GM21528 (cell line): ENCODE data around the gene AIDA.
A peak's percentile ranks its signal among the peaks of the same experiment; 100 is the strongest.

Source experiments
- ATAC-seq: cut with Tn5 transposase; IDR thresholded peaks from one replicate; pipeline ENCODE4 v1.9.1; 2021; ENCODE audit warnings: mild to moderate bottlenecking, moderate library complexity; ENCODE audit not compliant: unreplicated experiment, low FRiP score

The AIDA gene

DNA sequence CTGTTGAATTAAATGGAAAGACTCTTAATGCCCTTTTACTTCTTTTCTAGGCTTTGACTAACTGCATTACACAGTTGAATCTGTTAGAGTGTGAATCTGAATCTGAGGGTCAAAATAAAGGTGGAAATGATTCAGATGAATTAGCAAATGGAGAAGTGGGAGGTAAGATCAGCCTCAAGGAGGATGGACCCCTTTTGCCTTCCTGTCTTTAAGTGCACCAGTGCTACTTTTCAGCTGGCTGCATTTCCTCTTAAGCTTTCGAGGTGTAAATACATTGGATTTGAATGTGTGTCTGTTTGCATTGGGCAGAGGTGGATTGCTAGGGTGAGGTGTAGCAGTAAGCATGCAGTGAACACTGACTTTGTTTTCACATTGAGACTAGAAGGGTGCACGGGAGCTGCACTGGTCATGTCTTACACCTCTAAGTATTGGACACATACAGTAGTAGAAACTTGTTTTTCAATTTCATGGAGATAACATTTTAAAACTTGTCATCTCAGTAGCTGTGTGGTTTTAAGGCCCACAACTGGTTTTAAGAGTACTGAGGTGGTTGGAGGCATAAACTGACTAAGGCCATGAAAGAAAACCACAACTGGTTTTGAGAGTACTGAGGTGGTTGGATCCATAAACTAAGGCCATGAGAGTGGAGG, 59.0 kb downstream of the AIDA start:
- ATAC-seq: peak; percentile 63

DNA sequence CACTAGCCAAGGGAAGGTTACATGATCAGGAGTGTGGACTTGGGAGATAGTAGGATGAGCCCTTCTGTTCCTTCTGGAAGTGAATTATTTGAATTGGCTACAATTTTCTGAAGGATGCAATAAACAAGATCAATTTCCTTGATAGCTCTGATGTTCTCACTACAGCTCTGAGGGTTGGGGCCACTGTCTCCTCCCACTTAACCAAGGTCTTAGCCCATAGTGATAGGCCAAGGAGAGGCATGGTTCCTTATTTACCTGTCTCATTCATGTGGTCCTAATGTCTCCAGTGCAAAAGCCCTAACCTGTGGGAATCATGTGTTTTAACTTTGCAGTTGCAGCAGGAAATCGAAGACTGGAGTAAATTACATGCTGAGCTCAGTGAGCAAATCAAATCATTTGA, 59.6 kb downstream of the AIDA start:
- no peak for ATAC-seq

DNA sequence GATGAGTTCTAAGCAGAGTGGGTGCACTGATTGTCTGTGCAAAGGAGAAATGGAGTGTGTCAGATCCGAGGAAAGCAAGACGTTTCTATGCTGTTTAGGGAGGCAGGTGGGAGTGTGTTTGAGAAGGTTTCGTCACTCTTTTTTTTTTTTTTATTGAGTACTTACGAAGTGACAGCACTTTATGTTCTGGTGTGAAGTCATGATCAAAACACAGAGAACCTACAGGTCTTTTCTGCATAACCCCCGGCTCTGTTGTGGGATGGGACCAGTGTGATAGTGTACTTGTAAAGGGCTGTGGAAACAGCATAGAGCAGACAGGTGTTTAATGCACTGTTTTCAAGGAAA, 67.7 kb downstream of the AIDA start:
- no peak for ATAC-seq

DNA sequence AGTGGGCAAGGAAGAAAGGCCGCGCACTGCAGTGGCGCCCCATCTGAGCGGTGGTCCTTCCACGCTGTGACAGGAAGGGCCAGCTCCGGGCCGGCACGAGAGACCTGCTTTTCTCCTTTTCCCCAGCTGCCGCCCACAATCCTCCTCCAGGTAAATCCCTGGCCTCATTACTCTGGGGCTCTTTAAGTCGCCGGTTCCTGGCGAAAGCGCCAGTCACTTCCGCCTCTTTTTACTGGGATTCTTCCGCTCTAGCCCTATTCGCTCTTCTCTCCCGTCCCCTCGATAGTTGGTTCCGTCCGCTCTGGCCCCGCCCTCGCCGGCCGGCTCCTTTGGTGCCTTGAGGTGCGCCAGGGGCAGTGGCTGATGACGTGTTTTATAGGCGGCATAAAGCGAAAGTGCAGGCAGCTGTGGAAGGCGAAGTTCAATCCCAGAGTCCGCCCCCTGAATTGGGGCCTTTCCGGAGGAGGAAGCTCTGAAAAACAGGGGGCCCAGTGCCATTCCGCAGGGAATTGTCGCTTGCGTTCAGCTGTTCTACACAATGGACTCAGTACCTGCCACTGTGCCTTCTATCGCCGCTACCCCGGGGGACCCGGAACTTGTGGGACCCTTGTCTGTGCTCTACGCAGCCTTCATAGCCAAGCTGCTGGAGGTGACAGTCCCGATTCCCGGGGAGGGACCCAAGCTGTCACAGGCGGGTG, 68.2 kb downstream of the AIDA start:
- ATAC-seq: peak; percentile 99

DNA sequence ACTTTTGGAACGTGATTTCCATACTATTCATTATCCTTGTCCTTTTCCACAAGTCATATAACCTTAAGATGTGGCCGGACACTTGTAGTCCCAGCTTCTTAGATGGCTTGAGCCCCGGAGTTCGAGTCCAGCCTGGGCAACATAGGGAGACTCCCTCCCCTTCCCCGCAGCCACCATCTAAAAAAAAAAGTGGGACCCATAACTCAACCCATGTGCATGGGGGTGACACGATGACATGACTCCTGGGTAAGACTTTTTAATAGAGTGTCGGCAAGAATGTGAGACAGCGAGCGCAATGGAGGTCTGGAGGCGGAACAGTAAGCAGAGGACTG, 68.7 kb downstream of the AIDA start:
- ATAC-seq: no peak

DNA sequence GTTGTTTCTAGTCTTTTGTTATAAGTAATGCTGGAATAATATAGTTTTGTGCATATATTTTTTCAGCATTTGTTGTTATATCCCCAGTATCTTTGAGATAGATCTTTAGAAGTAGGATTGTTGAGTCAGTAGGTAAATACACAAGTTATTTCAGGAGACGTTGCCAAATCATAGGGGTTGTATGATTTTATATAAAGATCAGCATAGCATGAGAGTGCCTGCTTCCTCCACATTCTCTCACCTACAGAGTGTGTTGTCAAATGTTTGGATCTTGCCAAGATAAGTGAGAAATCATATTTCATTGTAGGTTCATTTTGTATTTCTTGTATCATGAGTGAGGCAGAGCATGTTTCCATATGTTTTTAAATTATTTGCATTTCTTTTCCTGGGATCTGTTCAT, 69.8 kb downstream of the AIDA start:
- ATAC-seq: no peak

DNA sequence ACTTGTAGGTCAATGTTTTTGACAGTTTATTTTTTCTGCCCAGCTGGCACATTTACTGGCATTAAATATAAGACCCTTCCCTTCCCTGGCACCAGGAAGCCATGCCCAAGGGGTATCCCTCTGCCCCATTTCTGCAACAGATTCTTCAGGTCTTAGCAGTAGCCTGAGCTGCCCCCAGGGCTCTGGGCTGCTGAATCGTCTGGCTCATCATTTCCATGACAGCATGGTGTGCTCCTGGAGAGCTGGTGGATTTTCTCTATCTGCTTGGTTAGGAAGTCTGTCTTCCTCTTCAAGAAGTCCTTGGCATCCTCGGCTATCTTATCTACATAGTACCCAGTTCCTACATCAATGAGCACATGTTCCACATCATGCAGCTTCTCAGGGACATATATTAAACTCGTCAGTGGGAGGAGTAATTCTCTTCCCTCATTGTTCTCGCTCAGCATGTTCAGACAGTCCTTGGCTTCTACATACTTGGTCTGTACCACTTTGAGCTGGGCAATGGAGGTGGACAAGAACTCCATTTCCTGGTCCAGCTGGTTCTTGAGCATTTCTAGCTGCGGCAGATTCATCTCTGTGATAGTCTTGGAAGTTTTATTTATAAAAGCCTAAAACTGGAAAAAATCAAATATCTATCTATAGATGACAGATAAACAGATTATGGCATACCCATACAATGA, 70.9 kb downstream of the AIDA start:
- ATAC-seq: no peak

- peak; percentile 88 for ATAC-seq
Measured at GRCh38 chr1:222634180-222635013, 77.9 kb downstream of the AIDA start.

DNA sequence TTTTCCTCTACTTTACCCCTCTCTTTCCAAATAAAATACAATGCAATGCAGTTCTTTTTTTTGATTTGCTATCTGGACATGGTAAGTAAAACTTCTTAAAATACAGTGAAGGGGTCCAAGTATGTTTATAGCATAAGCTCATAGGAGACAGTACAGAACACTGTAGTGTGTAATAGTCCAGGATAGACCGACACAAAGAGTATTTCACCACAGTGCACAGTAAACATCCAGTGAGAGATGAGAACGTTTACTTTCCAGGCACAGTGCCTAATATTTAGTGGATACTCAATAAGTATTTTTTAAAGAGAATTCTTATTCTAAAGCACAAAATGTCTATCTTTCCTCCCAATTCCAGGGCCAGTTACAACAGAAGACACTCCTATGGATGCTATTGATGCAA, 79.5 kb downstream of the AIDA start:
- no peak for ATAC-seq

GRCh38 chr1:222631611-222632208, 80.6 kb downstream of the AIDA start:
- ATAC-seq: no peak

GRCh38 chr1:222629921-222630535, 82.3 kb downstream of the AIDA start:
- ATAC-seq: no peak

GRCh38 chr1:222627232-222627631, 85.1 kb downstream of the AIDA start:
- no peak for ATAC-seq

GRCh38 chr1:222624214-222624613, 88.1 kb downstream of the AIDA start:
- no peak for ATAC-seq

- ATAC-seq: no peak
Measured at GRCh38 chr1:222623458-222623857, 88.8 kb downstream of the AIDA start.

DNA sequence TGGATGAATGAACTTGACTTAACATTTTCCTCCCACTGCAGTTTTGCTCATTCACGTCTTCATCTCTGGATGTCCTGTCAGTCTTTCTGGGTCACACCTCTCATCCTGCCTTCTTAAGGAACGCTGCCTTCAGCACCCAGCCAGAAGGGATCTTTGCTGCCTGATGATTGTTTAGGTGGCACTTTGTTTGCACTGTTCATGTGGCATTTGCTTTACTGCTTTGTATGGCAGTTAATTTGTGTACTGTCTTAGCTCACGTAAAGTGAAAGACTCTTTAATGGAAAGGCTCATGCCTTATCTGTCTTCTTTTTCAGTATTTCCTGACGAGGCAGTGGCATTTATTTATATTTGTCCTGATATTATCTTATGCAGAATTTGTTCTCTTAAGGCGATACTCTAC, 89.5 kb downstream of the AIDA start:
- ATAC-seq: no peak

GRCh38 chr1:222620566-222620965, 91.7 kb downstream of the AIDA start:
- no peak for ATAC-seq

DNA sequence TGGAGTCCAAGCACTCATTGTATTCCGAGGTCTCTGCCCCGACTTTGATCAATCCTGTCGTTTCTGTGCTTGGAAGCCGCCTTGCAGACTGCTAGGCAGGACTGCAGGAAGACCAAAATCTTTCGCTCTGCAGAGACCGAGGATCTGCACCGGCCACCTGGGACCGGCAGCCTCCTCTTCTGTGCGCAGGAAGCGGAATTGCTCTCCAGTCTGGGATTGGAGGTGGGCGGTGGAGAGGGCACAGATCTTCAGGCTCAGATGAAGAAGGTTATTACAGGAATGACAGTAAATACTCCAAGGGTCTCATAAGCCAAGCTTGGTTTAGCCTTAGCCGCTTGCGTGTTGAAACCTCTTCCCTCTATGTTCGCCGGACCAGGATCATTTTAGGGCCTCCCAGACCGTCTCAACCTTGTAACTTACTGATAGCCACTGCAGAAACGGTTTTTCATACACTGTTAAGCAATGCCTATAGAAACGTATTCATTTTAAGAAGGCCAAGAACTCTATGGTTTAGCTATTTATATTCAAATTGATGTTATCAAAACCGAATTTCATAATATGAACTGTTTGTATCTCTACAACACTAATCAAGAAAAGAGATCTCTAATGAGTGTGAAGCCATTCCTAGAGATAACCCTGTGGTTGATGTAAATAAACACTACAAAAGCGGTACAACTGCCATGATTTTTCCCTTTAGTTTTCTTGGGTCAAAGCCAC, 93.3 kb downstream of the AIDA start:
- no peak for ATAC-seq
